ENCODE data around the gene HIRA. TPM values are rescaled to one million over a fixed set of nuclear protein-coding genes. Genes with fewer than 3 reads are reported as not detected.
"Not testable (repeated sequence)": the region's sequence is repeated elsewhere in the genome, so short reads cannot be mapped to it uniquely, and the experiment has no call there.

HIRA gene
- total RNA-seq, 1 donor, result 17.7 TPM

DNA sequence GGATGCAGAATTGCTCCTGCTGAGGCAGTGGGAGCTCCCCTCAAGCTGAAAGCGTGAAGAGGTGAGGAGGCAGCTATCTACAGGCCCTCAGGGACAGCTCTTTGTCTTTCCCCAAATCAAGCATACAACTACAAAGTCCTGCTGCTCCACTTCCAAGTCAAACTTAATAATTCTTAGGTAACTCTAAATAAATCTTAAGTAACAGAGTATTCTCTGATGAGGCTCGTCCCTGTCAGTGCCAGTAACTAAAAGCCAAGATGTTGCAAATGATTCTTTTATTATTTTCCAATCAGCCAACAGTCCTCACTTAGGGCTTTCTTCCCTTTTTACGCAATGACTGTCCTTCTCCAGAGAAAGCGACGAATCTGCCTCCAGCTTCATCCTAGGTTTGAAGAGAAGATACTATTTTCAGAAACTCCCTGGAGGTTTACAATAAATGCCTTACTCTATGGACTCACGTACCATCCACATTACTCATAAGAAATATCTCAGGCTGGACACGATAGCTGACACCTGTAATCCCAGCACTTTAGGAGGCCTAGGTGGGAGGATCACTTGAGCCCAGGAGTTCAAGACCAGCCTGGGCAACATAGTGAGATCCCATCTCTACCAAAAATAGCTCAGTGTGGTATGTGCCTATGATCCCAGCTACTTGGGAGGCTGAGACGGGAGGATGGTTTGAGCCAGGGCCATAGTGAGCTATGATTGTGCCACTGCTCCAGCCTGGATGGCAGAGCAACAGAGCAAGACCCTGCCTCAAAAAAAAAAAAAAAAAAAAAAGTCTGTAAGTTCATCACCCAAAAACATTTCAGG is 19.0 kb upstream of the HIRA start:
- TF ChIP-seq, protein P1, sequence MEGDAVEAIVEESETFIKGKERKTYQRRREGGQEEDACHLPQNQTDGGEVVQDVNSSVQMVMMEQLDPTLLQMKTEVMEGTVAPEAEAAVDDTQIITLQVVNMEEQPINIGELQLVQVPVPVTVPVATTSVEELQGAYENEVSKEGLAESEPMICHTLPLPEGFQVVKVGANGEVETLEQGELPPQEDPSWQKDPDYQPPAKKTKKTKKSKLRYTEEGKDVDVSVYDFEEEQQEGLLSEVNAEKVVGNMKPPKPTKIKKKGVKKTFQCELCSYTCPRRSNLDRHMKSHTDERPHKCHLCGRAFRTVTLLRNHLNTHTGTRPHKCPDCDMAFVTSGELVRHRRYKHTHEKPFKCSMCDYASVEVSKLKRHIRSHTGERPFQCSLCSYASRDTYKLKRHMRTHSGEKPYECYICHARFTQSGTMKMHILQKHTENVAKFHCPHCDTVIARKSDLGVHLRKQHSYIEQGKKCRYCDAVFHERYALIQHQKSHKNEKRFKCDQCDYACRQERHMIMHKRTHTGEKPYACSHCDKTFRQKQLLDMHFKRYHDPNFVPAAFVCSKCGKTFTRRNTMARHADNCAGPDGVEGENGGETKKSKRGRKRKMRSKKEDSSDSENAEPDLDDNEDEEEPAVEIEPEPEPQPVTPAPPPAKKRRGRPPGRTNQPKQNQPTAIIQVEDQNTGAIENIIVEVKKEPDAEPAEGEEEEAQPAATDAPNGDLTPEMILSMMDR (IDR thresholded peaks at IDR 0.05; ENCODE audit: insufficient read depth, low read length), result no peak
- no peak for DNase-seq (ENCODE audit: low read depth)
- no peak overlapping the region for H3K4me3 ChIP-seq (ENCODE audit: low read depth, low read length)

DNA sequence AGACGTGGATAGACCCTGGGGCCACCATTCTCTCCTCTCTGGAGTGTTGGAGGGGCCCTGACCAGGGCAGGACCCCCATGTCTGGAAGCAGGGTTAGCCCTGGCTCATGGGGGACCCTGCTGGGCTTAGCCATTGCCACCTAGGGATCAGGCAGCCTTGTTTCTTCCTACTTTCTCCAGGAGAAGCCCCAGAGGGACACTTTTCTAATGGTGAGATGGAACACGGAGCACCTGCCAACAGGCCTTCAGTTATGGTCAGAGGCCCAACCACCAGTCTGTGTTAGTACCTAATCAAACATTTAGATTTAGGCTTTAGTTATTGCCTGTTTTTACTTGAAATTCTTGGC is 17.9 kb upstream of the HIRA start:
- TF ChIP-seq, protein P1 (IDR thresholded peaks at IDR 0.05; ENCODE audit: insufficient read depth, low read length), result no peak
- no peak overlapping the region for H3K4me3 ChIP-seq (ENCODE audit: low read depth, low read length)
- no peak for DNase-seq (ENCODE audit: low read depth)

DNA sequence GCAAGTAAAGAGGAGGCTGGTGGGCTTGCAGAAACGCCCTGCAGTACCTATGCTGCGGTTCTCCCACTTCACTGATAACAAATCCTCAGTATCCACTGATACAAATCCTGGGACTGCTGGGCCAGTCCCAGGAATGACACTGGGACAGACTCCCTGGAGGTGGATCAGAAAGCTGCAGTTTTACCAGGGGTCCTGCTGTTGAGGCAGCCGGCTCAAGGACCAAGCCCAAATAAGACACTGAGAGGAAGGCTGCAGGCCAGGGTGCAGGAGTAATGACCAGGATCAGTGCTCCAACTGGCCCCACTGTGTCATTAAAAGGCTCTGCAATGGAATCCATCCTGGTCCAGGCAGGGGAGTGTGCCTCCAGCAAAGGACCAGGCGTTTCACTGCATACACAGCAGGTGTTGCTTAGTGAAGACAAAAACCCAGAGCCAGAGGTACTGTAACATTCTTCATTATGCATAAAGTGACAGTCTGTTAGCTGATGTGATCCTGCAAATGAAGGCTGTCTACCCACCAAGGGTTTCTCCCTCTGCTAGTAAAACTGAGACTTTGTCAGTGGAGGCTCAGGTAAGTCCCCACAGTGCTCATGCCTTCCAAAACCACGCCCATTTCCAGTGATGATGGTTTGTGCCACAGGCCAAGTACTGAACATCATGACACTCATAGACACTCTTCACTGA is 17.3 kb upstream of the HIRA start:
- no peak overlapping the region for H3K4me3 ChIP-seq (ENCODE audit: low read depth, low read length)
- TF ChIP-seq, protein P1 (IDR thresholded peaks at IDR 0.05; ENCODE audit: insufficient read depth, low read length), result no peak
- no peak for DNase-seq (ENCODE audit: low read depth)

- H3K4me3 ChIP-seq (ENCODE audit: low read depth, low read length), result peak overlapping the region; percentile 82
- DNase-seq (ENCODE audit: low read depth), result peak; percentile 65
- TF ChIP-seq, protein P1 (IDR thresholded peaks at IDR 0.05; ENCODE audit: insufficient read depth, low read length), result no peak
Observed at GRCh38 chr22:19448076-19448607, 16.6 kb upstream of the HIRA start.

- peak; percentile 93 for DNase-seq (ENCODE audit: low read depth)
- TF ChIP-seq, protein P1 (IDR thresholded peaks at IDR 0.05; ENCODE audit: insufficient read depth, low read length), result no peak
- peak within 1 kb of the TSS; percentile 82 for H3K4me3 ChIP-seq (ENCODE audit: low read depth, low read length)
Observed at GRCh38 chr22:19447330-19448075, 16.0 kb upstream of the HIRA start, which contains the start of gene C22orf39. Gene C22orf39, minus strand, starts transcription at chr22:19447711. Its CDS starts 23 bp downstream, at chr22:19447688.

- DNase-seq (ENCODE audit: low read depth), result no peak
- peak overlapping the region; percentile 82 for H3K4me3 ChIP-seq (ENCODE audit: low read depth, low read length)
- TF ChIP-seq, protein P1 (IDR thresholded peaks at IDR 0.05; ENCODE audit: insufficient read depth, low read length), result no peak
Observed at GRCh38 chr22:19446603-19447329, 15.2 kb upstream of the HIRA start.

GRCh38 chr22:19445279-19445982 is 13.9 kb upstream of the HIRA start:
- DNase-seq (ENCODE audit: low read depth); H3K4me3 ChIP-seq (ENCODE audit: low read depth, low read length): not testable (repeated sequence)

Data from fibroblast of the aortic adventitia (primary cell).